Measurements from ENCODE around the gene ZFP36. TPM values are rescaled to one million over a fixed set of nuclear protein-coding genes. Genes with fewer than 3 reads are reported as not detected.

ZFP36 gene
- total RNA-seq, 1 donor from 2014 or later = 46.3 TPM

GRCh38 chr19:39380521-39381502 lies 25.8 kb upstream of the ZFP36 start:
- Mint-ChIP-seq H3K4me1 (ENCODE audit: low read depth) (no peaks in the 10 kb centered on the region), H3K4me3 (ENCODE audit: unreplicated experiment) (no peak overlapping the region), H3K36me3 (ENCODE audit: low read depth) (peaks cover 48% of the 10 kb centered on the region), H3K27ac (ENCODE audit: unreplicated experiment) (peak overlapping the region; percentile 1), H3K9me3 (ENCODE audit: low read depth) (no peaks in the 10 kb centered on the region), H3K27me3 (ENCODE audit: low read depth) (no peaks in the 10 kb centered on the region)
- TF ChIP-seq CTCF (IDR thresholded peaks at IDR 0.05) = no peak
- DNase-seq (ENCODE audit: low spot score) = no peak

- Mint-ChIP-seq H3K4me3 (ENCODE audit: unreplicated experiment) (no peak overlapping the region), H3K36me3 (ENCODE audit: low read depth) (peaks cover 50% of the 10 kb centered on the region), H3K4me1 (ENCODE audit: low read depth) (no peaks in the 10 kb centered on the region), H3K9me3 (ENCODE audit: low read depth) (no peaks in the 10 kb centered on the region), H3K27me3 (ENCODE audit: low read depth) (no peaks in the 10 kb centered on the region), H3K27ac (ENCODE audit: unreplicated experiment) (no peak overlapping the region)
- DNase-seq (ENCODE audit: low spot score) = no peak
- no peak for TF ChIP-seq CTCF (IDR thresholded peaks at IDR 0.05)
Measured at GRCh38 chr19:39381910-39382611, 24.6 kb upstream of the ZFP36 start.

- Mint-ChIP-seq H3K27ac (ENCODE audit: unreplicated experiment) (peak overlapping the region; percentile 57), H3K4me3 (ENCODE audit: unreplicated experiment) (no peak overlapping the region), H3K9me3 (ENCODE audit: low read depth) (no peaks in the 10 kb centered on the region), H3K4me1 (ENCODE audit: low read depth) (no peaks in the 10 kb centered on the region), H3K27me3 (ENCODE audit: low read depth) (no peaks in the 10 kb centered on the region), H3K36me3 (ENCODE audit: low read depth) (peaks cover 45% of the 10 kb centered on the region)
- DNase-seq (ENCODE audit: low spot score) = no peak
- TF ChIP-seq CTCF (IDR thresholded peaks at IDR 0.05) = no peak
Measured at GRCh38 chr19:39382991-39383828, 23.4 kb upstream of the ZFP36 start.

- Mint-ChIP-seq H3K36me3 (ENCODE audit: low read depth) (peaks cover 43% of the 10 kb centered on the region), H3K27ac (ENCODE audit: unreplicated experiment) (peak overlapping the region; percentile 8), H3K9me3 (ENCODE audit: low read depth) (no peaks in the 10 kb centered on the region), H3K27me3 (ENCODE audit: low read depth) (no peaks in the 10 kb centered on the region), H3K4me3 (ENCODE audit: unreplicated experiment) (no peak overlapping the region), H3K4me1 (ENCODE audit: low read depth) (peaks cover 9% of the 10 kb centered on the region)
- TF ChIP-seq CTCF (IDR thresholded peaks at IDR 0.05) = no peak
- no peak for DNase-seq (ENCODE audit: low spot score)
Measured at GRCh38 chr19:39384839-39385568, 21.6 kb upstream of the ZFP36 start.
